Kidney epithelial cell (primary cell): ENCODE measurements around the gene ARL5C. TPM values are rescaled to one million over a fixed set of nuclear protein-coding genes. Genes with fewer than 3 reads are reported as not detected.

Experiments
- DNase-seq: peaks from one replicate; pipeline ENCODE4 v3.0.0-alpha.2; 2010; ENCODE audit warnings: low read depth
- H3K27me3 ChIP-seq: 2 replicates; pipeline ENCODE4 v1.6.0; 2011; ENCODE audit warnings: low read length; ENCODE audit not compliant: control insufficient read depth, insufficient read depth
- H3K36me3 ChIP-seq: 2 replicates; pipeline ENCODE4 v1.5.1; 2011; ENCODE audit warnings: low read length; ENCODE audit not compliant: control insufficient read depth, insufficient read depth
- H3K4me3 ChIP-seq: 2 replicates; pipeline ENCODE4 v1.5.1; 2011; ENCODE audit warnings: low read depth, mild to moderate bottlenecking, control low read depth, low read length
- total RNA-seq: library from RNA; depleted of rRNA; stranded (reverse); fragments of >200 nt; gene quantifications from 2 replicates; pipeline ENCODE4 v1.2.3, GENCODE V29; 2015
- TF ChIP-seq, protein P1 (sequence below): IDR thresholded peaks from 2 replicates; pipeline ENCODE4 v1.5.1; 2011; ENCODE audit warnings: mild to moderate bottlenecking, moderate library complexity, low read length, control low read depth, inconsistent platforms; ENCODE audit not compliant: insufficient read depth, poor library complexity, severe bottlenecking

The ARL5C gene
- total RNA-seq, 1 donor from 2014 or later, result not detected

DNA sequence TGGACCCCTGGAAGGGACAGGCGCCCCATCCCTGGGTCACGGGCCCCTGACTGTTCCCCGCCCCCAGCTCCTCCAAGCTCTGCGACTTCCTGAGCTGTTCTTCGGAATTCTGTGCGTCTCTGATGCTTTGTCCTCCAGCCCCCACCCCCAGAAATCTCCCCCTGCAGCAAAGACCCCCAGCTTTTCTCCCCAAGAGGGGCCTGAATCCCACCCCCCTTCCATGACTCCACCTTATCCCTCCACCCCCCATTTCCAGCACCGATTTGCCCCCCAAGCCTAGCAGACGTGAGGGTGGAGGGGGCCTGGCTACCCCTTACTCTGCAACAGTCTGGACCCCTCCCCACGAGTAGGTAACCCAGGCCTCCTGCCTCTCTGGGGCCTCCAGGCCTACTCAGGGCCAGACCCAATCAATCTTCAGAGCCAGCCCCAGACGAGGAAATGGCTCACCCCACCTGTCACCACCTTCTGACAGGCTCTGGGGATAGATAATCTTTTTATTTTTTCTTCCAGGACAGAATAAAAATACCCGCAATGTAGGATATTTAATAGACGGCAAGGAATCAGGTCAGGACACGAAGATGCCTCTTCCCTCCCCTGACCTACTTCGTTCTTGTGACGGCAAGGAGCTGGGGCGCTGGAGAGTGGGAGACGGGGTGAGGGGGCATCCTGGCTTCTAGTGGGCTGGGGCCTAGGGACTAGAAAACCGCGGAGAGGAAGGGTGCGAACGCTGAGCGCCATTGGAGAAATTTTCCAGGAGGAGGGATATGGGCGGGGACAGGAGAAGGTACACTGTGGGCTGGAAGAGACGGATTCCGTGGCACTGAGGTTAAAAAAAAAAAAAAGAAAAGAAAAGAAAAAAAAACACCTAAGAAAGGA lies 13.8 kb downstream of the ARL5C start:
- TF ChIP-seq, protein P1, sequence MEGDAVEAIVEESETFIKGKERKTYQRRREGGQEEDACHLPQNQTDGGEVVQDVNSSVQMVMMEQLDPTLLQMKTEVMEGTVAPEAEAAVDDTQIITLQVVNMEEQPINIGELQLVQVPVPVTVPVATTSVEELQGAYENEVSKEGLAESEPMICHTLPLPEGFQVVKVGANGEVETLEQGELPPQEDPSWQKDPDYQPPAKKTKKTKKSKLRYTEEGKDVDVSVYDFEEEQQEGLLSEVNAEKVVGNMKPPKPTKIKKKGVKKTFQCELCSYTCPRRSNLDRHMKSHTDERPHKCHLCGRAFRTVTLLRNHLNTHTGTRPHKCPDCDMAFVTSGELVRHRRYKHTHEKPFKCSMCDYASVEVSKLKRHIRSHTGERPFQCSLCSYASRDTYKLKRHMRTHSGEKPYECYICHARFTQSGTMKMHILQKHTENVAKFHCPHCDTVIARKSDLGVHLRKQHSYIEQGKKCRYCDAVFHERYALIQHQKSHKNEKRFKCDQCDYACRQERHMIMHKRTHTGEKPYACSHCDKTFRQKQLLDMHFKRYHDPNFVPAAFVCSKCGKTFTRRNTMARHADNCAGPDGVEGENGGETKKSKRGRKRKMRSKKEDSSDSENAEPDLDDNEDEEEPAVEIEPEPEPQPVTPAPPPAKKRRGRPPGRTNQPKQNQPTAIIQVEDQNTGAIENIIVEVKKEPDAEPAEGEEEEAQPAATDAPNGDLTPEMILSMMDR, result no peak
- Histone ChIP-seq H3K4me3 (peak overlapping the region; percentile 32), H3K36me3 (no peaks in the 10 kb centered on the region), H3K27me3 (peaks cover 38% of the 10 kb centered on the region)
- DNase-seq, result no peak

DNA sequence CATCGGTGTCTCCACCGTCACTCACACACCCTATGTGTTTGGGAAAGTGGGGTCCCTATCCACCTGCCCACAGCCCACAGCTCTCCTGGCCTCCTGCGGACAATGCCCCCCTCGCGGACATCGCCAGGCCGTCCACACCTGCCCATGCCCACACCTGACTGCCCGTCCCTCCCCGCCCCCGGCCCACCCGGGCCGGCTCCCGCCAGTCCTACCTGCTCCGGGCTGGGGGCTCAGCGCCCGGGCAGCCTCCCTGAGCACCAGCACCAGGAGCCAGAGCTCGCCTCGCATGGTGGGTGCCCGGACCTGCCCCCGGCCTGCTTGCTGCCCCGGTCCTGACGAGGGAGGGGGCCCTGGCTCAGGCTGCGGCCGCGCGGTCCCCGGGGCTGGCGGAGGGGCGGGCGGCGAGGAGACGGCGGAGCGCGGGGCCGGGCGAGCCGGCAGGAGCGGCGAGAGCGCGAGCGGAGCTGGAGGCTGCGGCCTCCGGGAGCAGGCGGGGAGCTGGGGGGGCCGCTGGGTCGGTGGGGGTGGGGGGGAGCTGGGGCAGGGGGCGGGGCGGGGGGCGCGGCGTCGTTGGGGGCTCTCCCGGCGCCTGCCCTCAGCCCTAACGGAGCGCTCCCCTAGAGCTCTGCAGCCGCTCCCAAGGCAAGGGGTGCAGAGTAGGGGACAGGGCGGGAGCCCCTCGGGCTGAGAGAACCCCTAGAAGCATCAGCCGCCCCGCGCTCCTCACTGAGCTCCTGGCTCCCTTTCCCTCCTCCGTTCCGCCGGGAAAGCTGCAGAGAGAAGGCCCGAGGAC lies 14.6 kb downstream of the ARL5C start, which contains the start of gene PLXDC1:
PLXDC1 (minus strand) TSS at position 488 of the 793 bp plus-strand sequence; CDS start at position 288, 200 bp downstream.
- H3K36me3 ChIP-seq, result no peaks in the 10 kb centered on the region
- TF ChIP-seq, protein P1, result no peak
- DNase-seq, result no peak

DNA sequence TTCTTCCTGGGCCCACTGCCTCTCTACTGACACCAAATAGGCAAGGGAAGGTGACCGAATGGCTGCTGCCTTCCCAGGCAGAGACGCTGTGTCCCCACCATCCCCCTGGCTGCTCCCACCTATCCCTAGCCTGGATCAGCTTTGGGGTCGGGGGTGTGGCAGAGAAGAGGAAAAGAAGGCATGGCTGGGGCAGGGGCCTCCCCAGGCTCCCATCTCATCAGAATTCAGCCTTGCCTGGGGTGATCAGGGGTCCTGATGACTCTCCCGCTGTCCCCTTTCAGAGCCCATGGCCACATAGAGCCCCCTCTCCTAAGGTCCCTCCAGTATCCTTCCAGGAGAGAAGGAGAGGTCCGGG lies 15.2 kb downstream of the ARL5C start:
- Histone ChIP-seq H3K4me3 (no peak overlapping the region), H3K36me3 (no peaks in the 10 kb centered on the region), H3K27me3 (peaks cover 34% of the 10 kb centered on the region)
- no peak for DNase-seq
- TF ChIP-seq, protein P1, result no peak

More for the DNA sequence above, 14.6 kb downstream of the ARL5C start, which contains the start of gene PLXDC1:
- H3K27me3 ChIP-seq, result peaks cover 34% of the 10 kb centered on the region
- H3K4me3 ChIP-seq, result peak within 1 kb of the TSS; percentile 32

DNA sequence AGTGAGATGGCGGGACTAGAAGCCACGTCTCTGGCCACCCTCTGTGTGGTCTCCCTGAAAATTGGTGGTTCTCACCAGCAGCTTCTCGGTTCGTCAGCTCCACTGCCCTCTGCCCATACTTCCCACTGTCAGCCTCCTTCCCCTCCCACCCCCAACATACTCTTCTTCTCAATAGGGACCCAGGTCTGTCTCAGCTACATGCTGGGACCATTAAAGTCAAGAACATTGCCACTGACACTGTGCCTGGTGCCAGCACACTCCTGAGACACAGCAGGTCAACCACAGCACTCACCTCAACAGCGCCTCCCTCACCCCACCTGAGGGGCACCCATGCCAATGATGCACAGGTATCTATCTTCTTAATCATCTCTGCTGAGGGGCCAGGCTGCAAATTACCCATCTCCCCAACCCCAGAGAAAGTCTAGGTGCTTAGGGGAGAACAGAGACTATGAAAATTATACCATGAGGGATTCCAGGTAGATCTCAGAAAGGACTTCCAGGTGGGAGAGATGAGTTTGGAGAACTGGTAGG lies 15.8 kb downstream of the ARL5C start:
- H3K36me3 ChIP-seq, result no peaks in the 10 kb centered on the region
- H3K27me3 ChIP-seq, result peaks cover 32% of the 10 kb centered on the region
- H3K4me3 ChIP-seq, result no peak overlapping the region
- DNase-seq, result no peak
- TF ChIP-seq, protein P1, result no peak

DNA sequence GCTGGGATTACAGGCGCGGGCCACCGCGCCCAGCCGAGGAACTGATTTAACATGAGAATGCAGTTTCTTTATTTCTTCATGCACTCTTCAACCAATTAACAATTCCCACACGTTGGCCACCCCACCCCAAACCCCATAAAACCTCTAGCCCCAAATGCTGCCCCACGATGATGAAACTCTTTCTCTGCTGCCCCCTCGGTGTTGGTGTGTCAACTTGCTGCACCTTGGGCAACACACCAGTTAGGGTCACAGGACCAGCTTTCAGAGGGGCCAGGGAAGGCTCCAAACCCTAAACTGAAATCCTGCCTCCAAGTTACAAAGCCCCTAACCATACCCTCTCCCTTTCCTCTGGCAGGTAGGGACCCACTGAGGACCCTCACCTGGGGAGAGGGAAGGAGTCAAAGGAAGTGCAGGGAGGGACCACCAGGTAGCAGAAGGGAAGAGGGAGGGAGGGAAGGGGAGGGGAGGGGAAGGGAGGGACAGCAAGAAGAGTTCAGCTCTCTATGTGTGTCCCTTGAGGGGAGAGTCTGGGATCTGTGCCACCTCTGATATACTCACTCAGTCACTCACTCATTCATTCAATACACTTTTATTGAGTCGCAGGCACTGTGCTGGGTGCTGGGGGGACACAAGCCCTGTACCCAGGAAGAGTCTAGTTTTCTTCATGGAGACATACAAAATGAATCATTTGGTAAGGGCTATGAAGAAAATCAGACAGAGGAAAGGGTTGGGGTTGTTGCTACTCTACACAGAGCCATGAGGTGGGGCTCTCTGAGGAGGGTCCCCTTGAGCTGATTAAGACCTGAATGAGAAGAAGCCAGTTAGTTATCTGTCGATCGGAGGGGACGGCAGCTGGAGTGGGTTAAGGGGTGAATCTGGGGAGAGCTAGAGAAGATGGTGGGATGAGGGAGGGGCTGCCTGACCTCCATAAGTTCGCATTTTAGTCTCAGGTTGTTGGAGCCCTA lies 18.5 kb downstream of the ARL5C start:
- TF ChIP-seq, protein P1, result no peak
- no peak for DNase-seq
- Histone ChIP-seq H3K4me3 (no peak overlapping the region), H3K27me3 (peaks cover 32% of the 10 kb centered on the region), H3K36me3 (no peaks in the 10 kb centered on the region)
